Bone marrow (tissue), 2 donors: Measurements from ENCODE around the gene KRT76.

Experiments
- DNase-seq, 2 donors: peaks; one replicate each; lab custom pipeline; 2025; lab: John Stamatoyannopoulos, UW

The KRT76 gene

GRCh38 chr12:52813203-52813819, 36.2 kb upstream of the KRT76 start:
- DNase-seq, result no peak

GRCh38 chr12:52812749-52813148, 35.6 kb upstream of the KRT76 start:
- DNase-seq, result no peak

GRCh38 chr12:52812073-52812400, 34.9 kb upstream of the KRT76 start:
- DNase-seq, result no peak

- no peak for DNase-seq
These were observed 34.3 kb upstream of the KRT76 start for GRCh38 chr12:52811191-52812072.

GRCh38 chr12:52810554-52810953, 33.4 kb upstream of the KRT76 start:
- DNase-seq, result no peak

- no peak for DNase-seq
These were observed 32.0 kb upstream of the KRT76 start for GRCh38 chr12:52809166-52809565.

GRCh38 chr12:52808573-52809160, 31.5 kb upstream of the KRT76 start:
- DNase-seq, result no peak

GRCh38 chr12:52807544-52808470, 30.7 kb upstream of the KRT76 start:
- no peak for DNase-seq

- DNase-seq, result no peak
These were observed 29.8 kb upstream of the KRT76 start for GRCh38 chr12:52806821-52807543.

GRCh38 chr12:52806169-52806811, 29.1 kb upstream of the KRT76 start:
- no peak for DNase-seq

GRCh38 chr12:52805739-52806138, 28.6 kb upstream of the KRT76 start:
- DNase-seq, result no peak

GRCh38 chr12:52805000-52805399, 27.9 kb upstream of the KRT76 start:
- DNase-seq, result no peak

- DNase-seq, result no peak
These were observed 25.3 kb upstream of the KRT76 start for GRCh38 chr12:52802442-52802841.

GRCh38 chr12:52801773-52802172, 24.6 kb upstream of the KRT76 start:
- DNase-seq, result no peak

GRCh38 chr12:52800259-52800917, 23.2 kb upstream of the KRT76 start:
- DNase-seq, result no peak

- DNase-seq, result no peak
These were observed 22.5 kb upstream of the KRT76 start for GRCh38 chr12:52799505-52800211.

GRCh38 chr12:52798671-52799504, 21.7 kb upstream of the KRT76 start:
- no peak for DNase-seq

- DNase-seq, result no peak
These were observed 21.0 kb upstream of the KRT76 start for GRCh38 chr12:52798003-52798670.
